Hepatocyte (in vitro differentiated cells): ENCODE data around the gene CCDC138. TPM values are rescaled to one million over a fixed set of nuclear protein-coding genes. Genes with fewer than 3 reads are reported as not detected.

Source experiments
- DNase-seq: peaks from one replicate; pipeline ENCODE4 v3.0.0-alpha.2; 2016; ENCODE audit warnings: low spot score
- H2AFZ ChIP-seq: fragments of 200-600 bp; sonication (generic); 2 replicates; pipeline ENCODE4 v1.6.0; 2016; ENCODE audit warnings: antibody characterized with exemption, mild to moderate bottlenecking
- H3K27ac ChIP-seq: fragments of 200-600 bp; sonication (generic); 2 replicates; pipeline ENCODE4 v1.5.1; 2016; ENCODE audit warnings: mild to moderate bottlenecking
- H3K27me3 ChIP-seq: fragments of 200-600 bp; sonication (generic); 2 replicates; pipeline ENCODE4 v1.6.1; 2016
- H3K36me3 ChIP-seq: fragments of 200-600 bp; sonication (generic); replicated peaks from 2 replicates; pipeline ENCODE4 v1.5.1; 2016; ENCODE audit warnings: low read depth; ENCODE audit not compliant: insufficient read depth
- H3K4me1 ChIP-seq: fragments of 200-600 bp; sonication (generic); 2 replicates; pipeline ENCODE4 v1.5.1; 2016; ENCODE audit warnings: mild to moderate bottlenecking, moderate library complexity; ENCODE audit not compliant: insufficient read depth
- H3K4me2 ChIP-seq: fragments of 200-600 bp; sonication (generic); 2 replicates; pipeline ENCODE4 v1.6.0; 2016
- H3K4me3 ChIP-seq: fragments of 200-600 bp; sonication (generic); 2 replicates; pipeline ENCODE4 v1.5.1; 2016; ENCODE audit warnings: mild to moderate bottlenecking
- H3K79me2 ChIP-seq: fragments of 200-600 bp; sonication (generic); 2 replicates; pipeline ENCODE4 v1.6.0; 2017; ENCODE audit warnings: mild to moderate bottlenecking
- H3K9me2 ChIP-seq: fragments of 200-600 bp; sonication (generic); replicated peaks from 2 replicates; pipeline ENCODE4 v1.6.0; 2017; ENCODE audit warnings: mild to moderate bottlenecking; ENCODE audit not compliant: insufficient read depth
- H3K9me3 ChIP-seq: fragments of 200-600 bp; sonication (generic); 2 replicates; pipeline ENCODE4 v1.5.1; 2016; ENCODE audit warnings: low read depth, mild to moderate bottlenecking
- H4K20me1 ChIP-seq: fragments of 200-600 bp; sonication (generic); 2 replicates; pipeline ENCODE4 v1.6.0; 2016; ENCODE audit warnings: mild to moderate bottlenecking; ENCODE audit not compliant: insufficient read depth, poor library complexity, severe bottlenecking
- EZH2 ChIP-seq: fragments of 200-600 bp; sonication (generic); IDR thresholded peaks from 2 replicates; pipeline ENCODE4 v1.6.1; 2016; ENCODE audit warnings: antibody characterized with exemption, mild to moderate bottlenecking, borderline replicate concordance
- EZH2phosphoT487 ChIP-seq: fragments of 200-600 bp; sonication (generic); IDR thresholded peaks from one replicate; pipeline ENCODE4 v1.6.1; 2018; ENCODE audit warnings: antibody characterized with exemption, mild to moderate bottlenecking, low read depth, moderate library complexity; ENCODE audit not compliant: unreplicated experiment, severe bottlenecking
- WGBS: methylation state at CpG from one replicate; pipeline ENCODE4 v1.1.6; 2016; ENCODE audit warnings: low lambda C conversion rate; ENCODE audit errors: missing lambda C conversion rate; 5-methylcytosine and 5-hydroxymethylcytosine counted together
- polyA plus RNA-seq: library from polyadenylated mRNA; unstranded; fragments of >200 nt; fragmentation: Nextera tagmentation; extraction: Ambion mirVana; gene quantifications from 2 replicates; pipeline ENCODE4 v1.2.1, GENCODE V29; 2016
- total RNA-seq: library from RNA; depleted of rRNA; stranded (reverse); fragments of >200 nt; gene quantifications from 2 replicates; pipeline ENCODE4 v1.2.3, GENCODE V29; 2014
- TF ChIP-seq, protein P1 (sequence below): fragments of 200-600 bp; sonication (generic); IDR thresholded peaks from 2 replicates; pipeline ENCODE4 v1.5.1; 2016; ENCODE audit warnings: antibody characterized with exemption, mild to moderate bottlenecking; ENCODE audit not compliant: poor library complexity

The CCDC138 gene
- total and polyA plus RNA-seq, 2 experiments from 2014 or later: 2.7 to 6.6 TPM

DNA sequence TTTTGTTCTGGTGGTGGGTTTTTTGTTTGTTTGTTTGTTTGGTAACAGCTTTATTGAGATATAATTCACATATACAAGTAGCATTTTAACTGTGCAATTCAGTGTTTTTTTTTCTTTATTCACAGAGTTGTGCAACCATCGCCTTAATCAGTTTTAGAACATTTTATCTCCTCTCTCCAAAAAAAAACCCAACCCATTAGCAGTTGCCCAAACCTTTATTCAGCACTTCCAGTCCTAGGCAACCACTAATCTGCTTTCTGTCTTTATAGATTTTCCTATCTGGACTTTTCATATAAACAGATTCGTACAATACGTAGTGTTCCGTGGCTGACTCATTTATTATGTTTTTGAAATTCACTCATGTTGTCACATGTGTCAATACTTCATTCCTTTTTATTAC is 38.7 kb downstream of the CCDC138 start:
- DNase-seq: no peak
- no peak overlapping the region for H2AFZ ChIP-seq
- no peaks in the 10 kb centered on the region for H3K9me3 ChIP-seq
- H3K79me2 ChIP-seq: no peaks in the 10 kb centered on the region
- H3K27me3 ChIP-seq: no peaks in the 10 kb centered on the region
- 67% methylated on average over 4 of the region's 4 CpGs for WGBS
- H3K4me3 ChIP-seq: no peak overlapping the region
- H4K20me1 ChIP-seq: no peaks in the 10 kb centered on the region
- no peaks in the 10 kb centered on the region for H3K4me1 ChIP-seq
- no peaks in the 10 kb centered on the region for H3K36me3 ChIP-seq
- H3K4me2 ChIP-seq: no peak overlapping the region
- no peaks in the 10 kb centered on the region for H3K9me2 ChIP-seq
- TF ChIP-seq EZH2: no peak
- no peak for TF ChIP-seq EZH2phosphoT487
- TF ChIP-seq, protein P1, sequence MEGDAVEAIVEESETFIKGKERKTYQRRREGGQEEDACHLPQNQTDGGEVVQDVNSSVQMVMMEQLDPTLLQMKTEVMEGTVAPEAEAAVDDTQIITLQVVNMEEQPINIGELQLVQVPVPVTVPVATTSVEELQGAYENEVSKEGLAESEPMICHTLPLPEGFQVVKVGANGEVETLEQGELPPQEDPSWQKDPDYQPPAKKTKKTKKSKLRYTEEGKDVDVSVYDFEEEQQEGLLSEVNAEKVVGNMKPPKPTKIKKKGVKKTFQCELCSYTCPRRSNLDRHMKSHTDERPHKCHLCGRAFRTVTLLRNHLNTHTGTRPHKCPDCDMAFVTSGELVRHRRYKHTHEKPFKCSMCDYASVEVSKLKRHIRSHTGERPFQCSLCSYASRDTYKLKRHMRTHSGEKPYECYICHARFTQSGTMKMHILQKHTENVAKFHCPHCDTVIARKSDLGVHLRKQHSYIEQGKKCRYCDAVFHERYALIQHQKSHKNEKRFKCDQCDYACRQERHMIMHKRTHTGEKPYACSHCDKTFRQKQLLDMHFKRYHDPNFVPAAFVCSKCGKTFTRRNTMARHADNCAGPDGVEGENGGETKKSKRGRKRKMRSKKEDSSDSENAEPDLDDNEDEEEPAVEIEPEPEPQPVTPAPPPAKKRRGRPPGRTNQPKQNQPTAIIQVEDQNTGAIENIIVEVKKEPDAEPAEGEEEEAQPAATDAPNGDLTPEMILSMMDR: no peak
- H3K27ac ChIP-seq: no peak overlapping the region

DNA sequence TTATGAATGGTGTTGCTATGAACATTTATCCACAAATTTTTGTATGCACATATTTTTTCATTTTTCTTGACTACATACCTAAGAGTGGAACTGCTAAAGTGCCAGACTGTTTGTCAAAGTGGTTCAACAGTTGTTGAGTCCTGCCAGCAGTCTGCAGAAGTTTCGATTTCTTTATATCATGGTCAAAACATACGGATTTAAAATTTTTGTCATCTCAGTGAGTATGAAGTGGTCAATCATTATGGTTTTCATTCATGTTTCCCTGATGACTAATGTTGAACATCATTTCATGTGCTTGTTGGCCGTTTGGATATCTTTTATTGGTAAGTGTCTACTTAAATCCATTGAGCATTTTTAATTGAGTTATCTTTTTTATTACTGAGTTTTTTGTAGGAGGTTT is 39.2 kb downstream of the CCDC138 start:
- H3K4me2 ChIP-seq: no peak overlapping the region
- DNase-seq: no peak
- no peak for TF ChIP-seq EZH2phosphoT487
- TF ChIP-seq, protein P1: no peak
- no peak for TF ChIP-seq EZH2
- H2AFZ ChIP-seq: no peak overlapping the region
- 95% methylated on average over 3 of the region's 3 CpGs for WGBS
- no peaks in the 10 kb centered on the region for H3K9me2 ChIP-seq
- H3K4me3 ChIP-seq: no peak overlapping the region
- H4K20me1 ChIP-seq: no peaks in the 10 kb centered on the region
- no peak overlapping the region for H3K27ac ChIP-seq
- H3K79me2 ChIP-seq: no peaks in the 10 kb centered on the region
- H3K4me1 ChIP-seq: no peaks in the 10 kb centered on the region
- no peaks in the 10 kb centered on the region for H3K9me3 ChIP-seq
- no peaks in the 10 kb centered on the region for H3K36me3 ChIP-seq
- no peaks in the 10 kb centered on the region for H3K27me3 ChIP-seq

DNA sequence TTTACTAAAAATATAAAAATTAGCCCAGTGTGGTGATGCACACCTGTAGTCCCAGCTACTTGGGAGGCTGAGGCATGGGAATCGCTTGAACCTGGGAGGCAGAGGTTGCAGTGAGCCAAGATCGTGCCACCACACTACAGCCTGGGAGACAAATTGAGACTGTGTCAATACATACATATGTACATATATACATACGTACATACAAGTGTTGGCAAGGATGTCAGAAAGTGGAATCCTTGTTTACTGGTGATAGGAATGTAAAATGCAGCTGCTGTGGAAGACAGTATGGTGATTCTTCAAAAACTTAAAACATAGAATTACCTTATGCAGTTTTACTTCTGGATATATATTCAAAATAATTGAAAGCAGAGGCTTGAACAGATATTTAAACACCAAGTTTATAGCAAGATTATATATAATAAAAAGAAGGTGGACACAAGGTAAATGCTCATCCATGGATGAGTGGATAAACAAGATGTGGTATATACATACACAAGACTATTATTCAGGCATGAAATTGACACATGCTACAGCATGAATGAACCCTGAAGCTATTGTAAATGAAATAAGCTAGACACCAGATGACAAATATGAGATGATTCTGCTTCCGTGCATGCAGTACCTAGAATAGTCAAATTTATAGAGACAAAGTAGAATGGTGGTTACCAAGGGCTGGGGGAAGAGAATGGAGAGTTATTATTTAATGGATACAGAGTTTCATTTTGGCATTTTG is 43.2 kb downstream of the CCDC138 start:
- WGBS: 95% methylated on average over 4 of the region's 4 CpGs
- Histone ChIP-seq H3K27ac (no peak overlapping the region), H3K9me2 (no peaks in the 10 kb centered on the region), H3K4me3 (no peak overlapping the region), H3K79me2 (no peaks in the 10 kb centered on the region), H4K20me1 (no peaks in the 10 kb centered on the region), H3K4me2 (no peak overlapping the region), H3K27me3 (no peaks in the 10 kb centered on the region), H3K4me1 (no peaks in the 10 kb centered on the region), H3K36me3 (no peaks in the 10 kb centered on the region), H2AFZ (no peak overlapping the region), H3K9me3 (no peaks in the 10 kb centered on the region)
- no peak for TF ChIP-seq EZH2
- TF ChIP-seq, protein P1: no peak
- no peak for TF ChIP-seq EZH2phosphoT487
- DNase-seq: no peak

DNA sequence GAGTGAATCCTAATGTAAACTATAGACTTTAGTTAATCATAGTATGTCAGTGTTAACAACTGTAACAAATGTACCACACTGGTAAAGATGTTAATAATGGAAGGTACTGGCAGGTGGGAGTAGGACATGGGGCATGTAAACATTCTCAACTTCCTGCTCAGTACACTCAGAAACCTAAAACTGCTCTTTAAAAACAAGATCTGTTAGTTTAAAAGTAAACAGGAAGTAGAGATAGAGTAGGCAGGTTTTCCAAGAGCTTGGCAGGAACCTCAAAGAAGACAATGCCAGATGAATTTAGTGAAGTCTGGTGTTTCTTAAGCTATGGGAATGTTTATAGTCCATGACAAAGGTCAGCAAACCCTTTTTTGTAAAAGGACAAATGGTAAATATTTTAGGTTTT is 46.6 kb downstream of the CCDC138 start:
- no peak overlapping the region for H3K4me2 ChIP-seq
- H3K9me3 ChIP-seq: no peaks in the 10 kb centered on the region
- no peaks in the 10 kb centered on the region for H4K20me1 ChIP-seq
- DNase-seq: no peak
- no peak for TF ChIP-seq EZH2phosphoT487
- no peak for TF ChIP-seq EZH2
- TF ChIP-seq, protein P1: no peak
- H3K4me3 ChIP-seq: no peak overlapping the region
- H3K27ac ChIP-seq: no peak overlapping the region
- H3K27me3 ChIP-seq: no peaks in the 10 kb centered on the region
- H3K4me1 ChIP-seq: no peaks in the 10 kb centered on the region
- H3K36me3 ChIP-seq: no peaks in the 10 kb centered on the region
- H2AFZ ChIP-seq: no peak overlapping the region
- no peaks in the 10 kb centered on the region for H3K9me2 ChIP-seq
- H3K79me2 ChIP-seq: no peaks in the 10 kb centered on the region
